ENCODE data around the gene CCDC97. TPM values are rescaled to one million over a fixed set of nuclear protein-coding genes. Genes with fewer than 3 reads are reported as not detected.

Gene CCDC97
- total RNA-seq, 4 donors from 2014 or later, result 10.1 to 22.4 (median 15.4) TPM

DNA sequence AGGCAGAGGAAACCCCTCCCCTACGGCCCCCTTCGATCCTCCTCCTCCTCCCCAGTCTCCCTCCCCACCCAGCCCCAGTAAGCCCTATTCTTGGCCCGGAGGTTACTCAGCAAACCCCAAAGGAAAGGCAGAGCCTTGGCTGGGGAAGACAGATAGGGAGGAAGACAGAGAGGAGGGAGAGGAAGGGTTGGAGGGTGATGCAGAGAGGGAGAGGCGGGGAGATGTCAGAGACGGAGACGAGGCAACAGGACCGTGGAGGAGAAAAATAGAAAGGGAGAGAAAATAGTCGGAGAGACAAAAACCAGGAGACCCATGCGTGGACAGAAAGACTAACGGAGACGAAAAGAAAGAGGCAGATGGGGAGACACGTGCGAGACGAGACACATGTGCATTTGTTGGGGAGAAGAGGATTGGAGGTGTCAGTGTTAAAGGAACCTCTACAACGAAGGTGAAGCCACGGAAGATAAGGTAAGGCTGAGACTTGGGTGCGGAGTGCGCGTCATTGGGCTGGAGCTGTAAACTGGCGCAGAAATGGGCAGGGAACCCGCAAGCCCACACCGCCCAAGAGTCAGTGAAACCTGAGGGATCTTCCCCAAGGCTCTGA lies 40.9 kb downstream of the CCDC97 start:
- Histone ChIP-seq H3K4me1 (peaks cover 5 to 49% (median 34%) of the 10 kb centered on the region in 4 donors), H3K36me3 (no peaks in the 10 kb centered on the region), H3K4me3 (peak overlapping the region; percentile 67 to 75 (median 71)), H3K9me3 (no peaks in the 10 kb centered on the region), H3K27me3 (peaks cover 44% of the 10 kb centered on the region), H3K27ac (peak overlapping the region; percentile 87 to 90 (median 88))
- no peak for TF ChIP-seq EP300 (IDR thresholded peaks at IDR 0.05; ENCODE audit: low read depth)
- no peak for TF ChIP-seq POLR2A (IDR thresholded peaks at IDR 0.05)
- TF ChIP-seq POLR2AphosphoS5 (IDR thresholded peaks at IDR 0.05), result no peak
- in situ Hi-C loops (cut with MboI; ENCODE audit: low pct_ligation_motif_present in 1 of 4, low pct_unique_long_range_greater_than_20kb in 1 of 4, low sequenced_read_pairs in 3 of 4) (no loop called here), intact Hi-C loops (cut with DNase I; ENCODE audit: low total_unique reads) (no loop called here)
- 0 to 2% methylated on average over 3 to 22 of the region's 22 CpGs for WGBS, 2 donors (ENCODE audit: low coverage in 1 of 2)
- DNase-seq, result no peak

DNA sequence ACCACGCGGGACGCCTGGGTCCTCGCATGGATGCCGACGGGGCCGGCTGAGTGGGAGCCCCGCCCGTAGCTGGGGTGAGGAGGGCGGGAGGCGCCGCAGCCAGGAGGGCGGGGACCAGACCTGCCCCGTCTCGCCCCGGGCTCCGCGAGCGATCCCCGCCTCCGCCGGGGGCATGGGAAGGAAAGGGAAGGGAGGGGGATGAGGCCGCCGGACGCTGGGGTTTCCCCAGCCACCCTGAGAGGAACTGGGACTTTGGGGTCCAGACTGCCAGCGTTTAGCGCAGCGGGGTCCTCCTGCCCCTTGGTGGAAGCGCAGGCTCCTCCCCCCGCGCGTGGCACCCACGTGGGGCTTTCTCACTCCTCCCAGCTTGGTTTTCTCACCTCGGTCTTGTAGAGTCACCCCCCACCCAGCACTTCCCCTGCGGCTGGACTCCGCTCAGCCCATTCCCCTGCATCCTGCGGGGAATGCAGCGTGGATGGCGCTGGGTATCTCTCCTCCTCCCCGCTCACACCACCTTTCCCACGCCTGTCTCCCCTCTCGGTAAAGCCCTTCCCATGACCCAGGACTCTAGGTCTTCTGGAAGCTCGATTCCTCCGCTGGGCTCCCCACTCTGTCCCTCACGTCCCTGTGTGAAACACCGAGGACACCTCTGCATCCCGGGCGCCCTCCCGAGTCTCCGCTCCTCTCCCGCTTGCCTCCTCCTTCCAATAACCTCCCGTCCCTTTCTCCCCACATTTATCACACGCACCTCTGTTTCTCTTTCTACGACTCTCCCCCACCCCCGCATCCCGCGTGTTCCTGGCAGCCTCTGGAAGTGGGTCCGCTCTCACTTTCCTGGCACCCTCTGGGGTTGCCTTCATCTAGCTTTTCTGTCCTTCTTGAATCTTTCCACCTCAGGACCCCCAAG lies 41.6 kb downstream of the CCDC97 start:
- WGBS, 2 donors (ENCODE audit: low coverage in 1 of 2), result 0% methylated on average over 14 to 56 of the region's 58 CpGs
- H3K4me1 ChIP-seq, result peaks cover 5 to 49% (median 34%) of the 10 kb centered on the region in 4 donors
- no peaks in the 10 kb centered on the region for H3K36me3 ChIP-seq
- intact Hi-C loops (cut with DNase I; ENCODE audit: low total_unique reads) (no loop called here), in situ Hi-C loops (cut with MboI; ENCODE audit: low pct_ligation_motif_present in 1 of 4, low pct_unique_long_range_greater_than_20kb in 1 of 4, low sequenced_read_pairs in 3 of 4) (no loop called here)
- peak; percentile 79 for DNase-seq
- peak overlapping the region; percentile 87 to 90 (median 88) for H3K27ac ChIP-seq
- H3K9me3 ChIP-seq, result no peaks in the 10 kb centered on the region
- peaks cover 44% of the 10 kb centered on the region for H3K27me3 ChIP-seq
- peak overlapping the region; percentile 67 to 75 (median 71) for H3K4me3 ChIP-seq
- peak; percentile 49 for TF ChIP-seq POLR2A (IDR thresholded peaks at IDR 0.05)
- peak in 2 of 3 donors; percentile 35 to 67 for TF ChIP-seq POLR2AphosphoS5 (IDR thresholded peaks at IDR 0.05)
- no peak for TF ChIP-seq EP300 (IDR thresholded peaks at IDR 0.05; ENCODE audit: low read depth)
- TF ChIP-seq, protein P1, sequence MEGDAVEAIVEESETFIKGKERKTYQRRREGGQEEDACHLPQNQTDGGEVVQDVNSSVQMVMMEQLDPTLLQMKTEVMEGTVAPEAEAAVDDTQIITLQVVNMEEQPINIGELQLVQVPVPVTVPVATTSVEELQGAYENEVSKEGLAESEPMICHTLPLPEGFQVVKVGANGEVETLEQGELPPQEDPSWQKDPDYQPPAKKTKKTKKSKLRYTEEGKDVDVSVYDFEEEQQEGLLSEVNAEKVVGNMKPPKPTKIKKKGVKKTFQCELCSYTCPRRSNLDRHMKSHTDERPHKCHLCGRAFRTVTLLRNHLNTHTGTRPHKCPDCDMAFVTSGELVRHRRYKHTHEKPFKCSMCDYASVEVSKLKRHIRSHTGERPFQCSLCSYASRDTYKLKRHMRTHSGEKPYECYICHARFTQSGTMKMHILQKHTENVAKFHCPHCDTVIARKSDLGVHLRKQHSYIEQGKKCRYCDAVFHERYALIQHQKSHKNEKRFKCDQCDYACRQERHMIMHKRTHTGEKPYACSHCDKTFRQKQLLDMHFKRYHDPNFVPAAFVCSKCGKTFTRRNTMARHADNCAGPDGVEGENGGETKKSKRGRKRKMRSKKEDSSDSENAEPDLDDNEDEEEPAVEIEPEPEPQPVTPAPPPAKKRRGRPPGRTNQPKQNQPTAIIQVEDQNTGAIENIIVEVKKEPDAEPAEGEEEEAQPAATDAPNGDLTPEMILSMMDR (IDR thresholded peaks at IDR 0.05), result no peak

DNA sequence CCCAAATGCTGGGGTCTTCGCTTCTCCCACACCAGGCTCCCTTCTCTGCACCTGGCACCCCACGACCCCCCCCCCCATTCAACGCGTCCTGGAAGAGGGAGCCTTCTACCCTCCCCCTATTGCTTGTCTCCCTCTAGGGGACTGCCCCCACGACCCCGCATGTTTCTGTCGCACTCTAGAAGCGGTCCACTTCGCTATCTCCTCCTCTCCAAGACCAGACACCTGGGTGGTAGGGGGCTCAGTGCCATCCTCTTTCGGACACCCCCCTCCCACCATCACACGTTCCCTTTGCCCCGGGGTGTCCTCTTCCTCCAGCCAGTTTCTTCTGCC lies 42.3 kb downstream of the CCDC97 start:
- in situ Hi-C loops (cut with MboI; ENCODE audit: low pct_ligation_motif_present in 1 of 4, low pct_unique_long_range_greater_than_20kb in 1 of 4, low sequenced_read_pairs in 3 of 4), result no loop called here
- Histone ChIP-seq H3K4me3 (peak overlapping the region; percentile 67 to 75 (median 71)), H3K27me3 (peaks cover 44% of the 10 kb centered on the region), H3K27ac (peak overlapping the region; percentile 87 to 90 (median 88)), H3K4me1 (peaks cover 5 to 49% (median 34%) of the 10 kb centered on the region in 4 donors), H3K36me3 (no peaks in the 10 kb centered on the region), H3K9me3 (no peaks in the 10 kb centered on the region)
- DNase-seq, result no peak
- no peak for TF ChIP-seq EP300 (IDR thresholded peaks at IDR 0.05; ENCODE audit: low read depth)
- no peak for TF ChIP-seq POLR2AphosphoS5 (IDR thresholded peaks at IDR 0.05)
- TF ChIP-seq, protein P1 (IDR thresholded peaks at IDR 0.05), result no peak
- TF ChIP-seq POLR2A (IDR thresholded peaks at IDR 0.05), result no peak
- intact Hi-C loops (cut with DNase I; ENCODE audit: low total_unique reads), result no loop called here
- WGBS, 2 donors (ENCODE audit: low coverage in 1 of 2), result 0 to 3% methylated on average over 1 to 12 of the region's 12 CpGs

DNA sequence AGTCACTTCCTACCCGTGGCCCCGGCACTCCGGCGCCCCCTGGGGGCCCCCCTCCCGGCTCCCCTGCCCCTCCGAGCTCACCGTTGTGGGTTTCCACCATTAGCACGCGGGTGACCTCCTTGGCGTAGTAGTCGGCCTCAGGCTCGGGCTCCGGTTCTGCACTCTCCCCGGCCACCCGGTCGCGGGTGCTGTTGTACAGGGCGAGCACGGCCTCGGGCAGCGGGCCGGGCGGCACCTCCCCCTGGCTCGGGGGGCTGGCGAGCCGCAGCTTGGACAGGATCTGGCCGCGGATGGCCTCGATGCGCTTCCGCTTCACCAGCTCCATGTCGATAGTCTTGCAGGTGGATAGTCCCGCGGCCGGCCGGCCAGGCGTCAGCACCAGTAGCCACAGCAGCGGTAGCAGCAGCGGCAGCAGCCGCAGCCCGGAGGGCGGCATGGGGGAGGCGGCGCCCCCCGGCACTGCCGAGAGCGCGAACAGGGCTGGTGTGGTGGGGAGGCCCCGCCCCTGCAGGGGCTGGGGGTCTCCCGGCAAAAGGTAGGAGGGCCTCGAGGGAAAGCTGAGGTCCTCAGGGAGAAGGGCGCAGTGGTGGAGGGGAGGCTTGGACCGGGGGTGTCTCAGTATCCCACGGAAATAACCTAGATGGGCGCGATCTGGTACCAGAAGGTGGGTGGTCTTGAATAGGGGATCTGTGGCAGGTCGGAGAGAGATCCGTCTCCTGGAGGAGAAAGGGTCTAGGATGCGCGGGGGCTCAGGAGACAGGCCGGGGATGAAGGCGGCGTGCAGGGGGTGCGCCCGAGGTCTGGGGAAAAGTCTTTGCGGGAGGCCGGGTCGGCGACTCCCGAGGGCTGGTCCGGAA lies 42.9 kb downstream of the CCDC97 start:
- H3K36me3 ChIP-seq, result no peaks in the 10 kb centered on the region
- DNase-seq, result peak; percentile 78
- 0 to 4% methylated on average over 5 to 71 of the region's 71 CpGs for WGBS, 2 donors (ENCODE audit: low coverage in 1 of 2)
- no peaks in the 10 kb centered on the region for H3K9me3 ChIP-seq
- H3K4me1 ChIP-seq, result peaks cover 5 to 49% (median 34%) of the 10 kb centered on the region in 4 donors
- H3K27me3 ChIP-seq, result peaks cover 44% of the 10 kb centered on the region
- in situ Hi-C loops (cut with MboI; ENCODE audit: low pct_ligation_motif_present in 1 of 4, low pct_unique_long_range_greater_than_20kb in 1 of 4, low sequenced_read_pairs in 3 of 4), result no loop called here
- peak overlapping the region; percentile 67 to 75 (median 71) for H3K4me3 ChIP-seq
- H3K27ac ChIP-seq, result peak overlapping the region; percentile 87 to 90 (median 88)
- intact Hi-C loops (cut with DNase I; ENCODE audit: low total_unique reads), result no loop called here
- TF ChIP-seq, protein P1 (IDR thresholded peaks at IDR 0.05), result peak in 4 of 5 experiments; percentile 10 to 40 (median 34)
- peak in 1 of 3 donors; percentile 15 for TF ChIP-seq POLR2AphosphoS5 (IDR thresholded peaks at IDR 0.05)
- no peak for TF ChIP-seq POLR2A (IDR thresholded peaks at IDR 0.05)
